Transverse colon (tissue), 4 donors: ENCODE measurements around the gene ZNF165.

Source experiments
- POLR2A ChIP-seq: fragments of 450-650 bp; IDR thresholded peaks from one replicate; pipeline ENCODE4 v1.6.1; 2016; ENCODE audit warnings: antibody characterized with exemption, mild to moderate bottlenecking, moderate library complexity
- POLR2AphosphoS5 ChIP-seq, 3 donors: sonication (generic); formaldehyde crosslinking; IDR thresholded peaks; one replicate each; pipeline ENCODE4 v1.6.1; 2016; ENCODE audit warnings: antibody characterized with exemption in 3 of 3
- TF ChIP-seq, protein P1 (sequence below), 5 experiments: fragments of 200-600 bp in 3 of 5; fragments of 450-650 bp in 2 of 5; sonication (generic) in 3 of 5; IDR thresholded peaks; 1 replicate in 2 of 5; 2 replicates in 3 of 5; pipeline ENCODE4 v1.5.1; 2016 to 2017; ENCODE audit warnings: antibody characterized with exemption in 5 of 5, inconsistent platforms in 3 of 5, mild to moderate bottlenecking in 2 of 5, moderate library complexity in 1 of 5

DNA sequence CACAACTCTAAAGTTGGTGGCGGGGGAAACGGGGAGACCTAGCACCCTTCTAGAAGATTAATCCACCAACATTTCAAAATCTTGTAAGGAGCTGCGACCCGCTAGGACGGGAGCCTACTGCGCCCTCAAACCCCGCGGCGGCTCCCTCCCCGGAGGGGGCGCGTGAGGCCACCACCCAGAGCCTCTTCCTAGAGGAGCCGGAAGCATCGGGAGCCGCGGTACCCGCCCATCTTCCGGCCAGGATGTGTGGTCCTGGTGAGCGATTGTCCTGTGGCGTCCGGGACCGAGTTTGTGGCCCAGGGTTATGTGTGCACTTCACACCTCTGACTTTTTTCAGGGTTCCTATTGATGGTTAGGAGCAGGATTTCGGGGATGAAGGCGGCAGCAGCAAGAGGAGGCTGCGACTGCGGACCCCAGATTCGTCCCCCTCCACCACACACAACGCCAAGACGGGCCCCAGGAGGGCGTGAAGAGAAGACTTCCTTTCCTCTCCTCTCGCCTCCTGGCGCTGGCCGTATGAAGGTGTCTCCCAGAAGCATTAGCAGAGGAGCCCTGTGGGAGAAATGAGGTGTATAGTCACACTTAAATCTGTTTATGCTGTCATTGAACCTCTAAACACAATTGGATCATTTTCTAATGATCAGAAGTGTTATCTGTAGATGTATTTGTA is 10.7 kb downstream of the ZNF165 start:
- TF ChIP-seq, protein P1, sequence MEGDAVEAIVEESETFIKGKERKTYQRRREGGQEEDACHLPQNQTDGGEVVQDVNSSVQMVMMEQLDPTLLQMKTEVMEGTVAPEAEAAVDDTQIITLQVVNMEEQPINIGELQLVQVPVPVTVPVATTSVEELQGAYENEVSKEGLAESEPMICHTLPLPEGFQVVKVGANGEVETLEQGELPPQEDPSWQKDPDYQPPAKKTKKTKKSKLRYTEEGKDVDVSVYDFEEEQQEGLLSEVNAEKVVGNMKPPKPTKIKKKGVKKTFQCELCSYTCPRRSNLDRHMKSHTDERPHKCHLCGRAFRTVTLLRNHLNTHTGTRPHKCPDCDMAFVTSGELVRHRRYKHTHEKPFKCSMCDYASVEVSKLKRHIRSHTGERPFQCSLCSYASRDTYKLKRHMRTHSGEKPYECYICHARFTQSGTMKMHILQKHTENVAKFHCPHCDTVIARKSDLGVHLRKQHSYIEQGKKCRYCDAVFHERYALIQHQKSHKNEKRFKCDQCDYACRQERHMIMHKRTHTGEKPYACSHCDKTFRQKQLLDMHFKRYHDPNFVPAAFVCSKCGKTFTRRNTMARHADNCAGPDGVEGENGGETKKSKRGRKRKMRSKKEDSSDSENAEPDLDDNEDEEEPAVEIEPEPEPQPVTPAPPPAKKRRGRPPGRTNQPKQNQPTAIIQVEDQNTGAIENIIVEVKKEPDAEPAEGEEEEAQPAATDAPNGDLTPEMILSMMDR (IDR thresholded peaks at IDR 0.05): no peak
- TF ChIP-seq POLR2AphosphoS5 (IDR thresholded peaks at IDR 0.05) (no peak), POLR2A (no peak)
